ENCODE results near the gene TRIM37.
"Not testable (repeated sequence)": the region's sequence is repeated elsewhere in the genome, so short reads cannot be mapped to it uniquely, and the experiment has no call there.

The TRIM37 gene

DNA sequence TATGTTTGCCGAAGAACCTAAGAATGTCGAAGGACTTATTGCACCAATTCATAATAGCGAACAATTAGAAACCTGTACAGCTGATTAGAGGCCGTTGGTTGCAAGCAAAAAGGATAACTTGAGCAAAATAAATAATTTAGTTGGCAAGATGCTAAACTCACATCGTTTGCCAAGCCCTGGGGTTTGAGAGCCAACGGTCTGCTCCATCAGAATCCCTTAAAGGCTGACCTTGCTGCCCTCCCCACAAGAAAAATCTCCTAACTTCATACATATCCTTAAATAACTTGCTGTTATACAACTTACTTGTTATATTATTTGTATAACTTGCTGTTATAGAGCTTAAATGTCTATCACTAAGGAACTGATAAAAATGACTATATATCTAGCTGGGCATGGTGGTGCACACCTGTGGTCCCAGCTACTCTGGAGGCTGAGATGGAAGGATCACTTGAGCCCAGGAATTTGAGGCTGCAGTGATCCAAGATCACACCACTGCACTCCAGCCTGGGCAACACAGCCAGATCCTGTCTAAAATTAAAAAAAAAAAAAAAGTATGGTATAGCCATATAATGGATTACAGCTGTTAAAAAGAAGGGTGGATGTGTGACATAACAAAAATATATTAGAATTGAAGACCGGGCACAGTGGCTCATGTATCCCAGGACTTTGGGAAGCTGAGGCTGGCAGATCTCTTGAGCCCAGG, 1.9 kb upstream of the TRIM37 start:
- DNase-seq, result no peak

DNA sequence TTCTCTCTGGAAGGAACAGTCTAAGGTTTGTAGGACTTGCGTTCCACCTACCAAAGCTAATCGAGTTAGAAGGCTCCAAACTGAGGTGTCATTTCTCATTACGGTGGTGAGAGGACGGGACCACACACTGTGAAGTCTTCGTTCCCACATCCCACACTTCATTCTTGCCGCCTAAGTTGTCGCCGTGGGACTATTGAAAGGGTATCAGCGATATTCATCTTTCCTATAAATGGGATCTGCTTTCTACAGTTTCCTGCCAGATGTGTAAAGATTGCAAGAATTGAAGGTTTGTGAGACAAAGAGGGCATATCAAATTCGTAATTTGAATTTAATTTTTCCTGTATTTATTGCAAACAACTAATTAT, 608 bp upstream of the TRIM37 start:
- no peak for DNase-seq

DNA sequence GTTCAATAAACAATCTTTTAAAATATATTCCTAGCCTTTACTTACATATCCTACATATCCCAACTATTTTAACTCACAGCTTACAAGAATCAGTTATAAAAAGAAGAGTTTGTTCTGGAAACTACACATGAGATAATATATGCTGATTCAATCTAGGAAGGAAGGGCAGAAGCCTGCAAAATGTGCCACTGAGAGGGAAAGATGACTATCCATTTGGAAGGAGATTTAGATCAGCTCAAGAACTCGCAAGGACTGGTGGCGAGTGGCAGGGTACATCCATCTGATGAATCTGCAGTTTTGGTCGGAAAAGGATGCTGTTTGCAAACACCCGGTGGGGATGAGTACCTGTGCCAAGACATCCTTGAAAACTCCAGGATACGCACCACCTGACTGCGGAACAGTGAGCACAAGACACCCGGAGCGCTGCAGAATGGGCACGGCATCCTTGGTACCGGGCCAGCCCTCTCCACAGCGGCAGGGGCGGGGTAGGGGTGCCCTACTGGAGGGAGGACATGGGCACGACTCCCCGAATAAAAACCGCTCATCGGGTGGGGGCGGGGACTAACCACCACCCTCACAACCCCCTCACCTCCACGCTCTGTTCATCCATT, 723 bp downstream of the TRIM37 start:
- DNase-seq, result peak; percentile 26 to 30

DNA sequence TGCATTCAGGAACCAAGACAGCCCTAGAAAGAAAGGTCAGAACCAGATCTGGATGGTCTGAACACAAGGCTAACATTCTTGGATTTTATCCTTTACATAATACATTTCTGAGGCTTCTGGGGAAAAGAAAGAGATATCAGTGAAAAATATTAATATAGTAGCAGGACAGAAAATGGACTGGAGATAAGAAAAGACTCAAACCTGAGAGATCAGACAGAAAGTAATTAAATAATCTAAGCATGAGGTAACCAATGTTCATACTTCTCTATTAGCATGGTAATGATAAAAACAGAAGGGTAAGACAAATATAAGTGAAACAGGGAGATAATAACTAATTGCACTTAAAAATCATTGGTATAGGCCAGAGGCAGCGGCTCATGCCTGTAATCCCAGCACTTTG, 5.5 kb downstream of the TRIM37 start:
- no peak for DNase-seq

DNA sequence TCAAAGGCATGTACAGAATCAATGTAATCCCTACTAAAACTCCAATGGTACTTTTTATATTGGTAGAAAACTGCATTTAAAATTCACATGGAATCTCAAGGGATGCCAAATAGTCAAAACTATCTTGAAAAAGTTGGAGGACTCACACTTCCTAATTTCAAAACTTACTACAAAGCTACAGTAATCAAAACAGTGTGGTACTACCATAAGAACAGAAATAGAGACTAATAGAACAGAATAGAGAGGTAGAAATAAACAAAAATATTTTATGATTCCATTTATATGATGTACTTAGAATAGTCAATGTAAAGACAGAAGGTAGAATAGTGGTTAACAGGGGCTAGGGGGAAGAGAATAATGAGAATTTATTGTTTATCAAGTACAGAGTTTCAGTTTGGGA, 8.8 kb downstream of the TRIM37 start:
- no peak for DNase-seq

DNA sequence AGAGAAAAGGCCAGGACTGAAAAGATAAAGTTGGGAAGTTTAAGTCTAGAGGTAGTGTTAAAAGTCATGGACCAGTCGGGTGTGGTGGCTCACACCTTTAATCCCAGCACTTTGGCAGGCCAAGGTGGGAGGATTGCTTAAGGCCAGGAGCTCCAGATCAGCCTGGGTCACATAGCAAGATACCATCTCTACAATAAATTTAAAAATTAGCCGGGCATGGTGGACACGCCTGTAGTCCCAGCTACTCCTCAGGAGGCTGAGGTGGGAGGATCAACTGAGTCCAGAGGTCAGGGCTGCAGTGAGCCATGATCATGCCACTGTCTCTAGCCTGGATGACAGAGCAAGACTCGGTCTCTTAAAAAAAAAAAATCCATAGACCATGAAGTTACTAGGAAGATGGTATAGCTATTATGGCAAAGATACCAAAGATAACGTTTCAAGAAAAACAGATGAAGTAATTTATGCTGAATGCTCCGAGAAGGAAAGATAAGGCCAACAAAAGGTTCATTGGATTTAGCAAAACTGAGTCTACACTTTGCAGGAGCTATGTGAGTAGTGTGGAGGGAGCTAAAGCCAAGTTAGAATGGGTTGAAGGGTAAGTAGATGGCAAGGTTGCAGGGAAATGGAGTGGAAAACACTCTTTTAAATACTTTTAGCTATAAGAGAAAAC, 11.7 kb downstream of the TRIM37 start:
- no peak for DNase-seq

DNA sequence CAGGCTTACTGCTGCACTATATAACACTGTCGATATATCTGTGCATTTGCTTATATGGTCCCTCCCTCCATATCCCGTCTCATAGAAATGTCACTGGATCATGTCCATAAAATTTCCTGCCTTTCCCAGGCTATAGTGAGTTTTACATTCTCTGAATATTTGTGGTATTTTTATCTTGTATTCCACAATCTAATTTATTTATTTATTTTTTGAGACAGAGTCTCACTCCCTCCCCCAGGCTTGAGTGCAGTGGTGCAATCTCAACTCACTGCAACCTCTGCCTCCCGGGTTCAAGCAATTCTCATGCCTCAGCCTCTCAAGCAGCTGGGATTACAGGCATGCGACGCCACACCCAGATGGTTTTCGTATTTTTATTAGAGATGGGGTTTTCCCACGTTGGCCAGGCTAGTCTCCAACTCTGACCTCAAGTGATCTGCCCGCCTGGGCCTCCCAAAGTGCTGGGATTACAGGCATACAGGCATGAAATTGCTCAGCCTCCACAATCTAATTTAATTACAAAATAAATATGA, 12.9 kb downstream of the TRIM37 start:
- DNase-seq, result no peak

DNA sequence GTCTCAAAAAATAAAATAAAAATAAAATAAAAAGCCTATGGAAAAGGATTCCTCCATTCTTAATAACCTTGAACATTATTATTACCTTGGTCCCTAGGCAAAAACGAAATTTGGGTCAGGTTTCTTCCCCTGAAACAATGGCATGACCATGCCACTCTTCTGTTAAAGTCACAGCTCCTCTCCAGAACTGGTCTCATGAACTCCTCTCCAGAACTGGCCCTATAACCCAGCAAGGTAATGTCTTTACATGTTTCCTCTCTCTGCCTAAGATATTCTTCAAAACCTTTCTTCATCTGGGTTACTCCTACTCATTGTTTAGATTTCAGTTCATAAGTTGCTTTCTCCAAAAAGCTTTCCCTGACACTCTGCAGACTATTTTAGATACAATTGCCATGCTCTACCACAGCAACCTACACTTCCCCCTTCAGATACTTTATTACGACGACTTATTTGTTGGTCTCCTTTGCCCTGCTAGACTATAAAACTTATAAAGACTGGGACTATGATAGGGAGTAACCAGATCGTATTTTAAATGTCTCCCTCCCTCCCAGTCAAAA, 13.5 kb downstream of the TRIM37 start:
- no peak for DNase-seq

DNA sequence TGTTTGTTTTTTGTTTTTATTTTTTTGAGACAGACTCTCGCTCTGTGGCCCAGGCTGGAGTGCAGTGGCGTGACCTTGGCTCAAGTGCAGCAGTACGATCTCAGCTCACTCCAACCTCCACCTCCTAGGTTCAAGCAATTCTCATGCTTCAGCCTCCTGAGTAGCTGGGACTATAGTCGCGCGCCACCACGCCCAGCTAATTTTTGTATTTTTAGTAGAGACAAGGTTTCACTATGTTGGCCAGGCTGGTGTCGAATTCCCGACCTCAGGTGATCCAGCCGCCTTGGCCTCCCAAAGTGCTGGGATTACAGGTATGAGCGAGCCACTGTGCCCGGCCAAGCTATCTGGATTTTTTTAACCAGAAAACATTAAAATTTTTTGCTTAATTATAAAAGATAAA, 16.1 kb downstream of the TRIM37 start:
- DNase-seq, result not testable (repeated sequence)

DNA sequence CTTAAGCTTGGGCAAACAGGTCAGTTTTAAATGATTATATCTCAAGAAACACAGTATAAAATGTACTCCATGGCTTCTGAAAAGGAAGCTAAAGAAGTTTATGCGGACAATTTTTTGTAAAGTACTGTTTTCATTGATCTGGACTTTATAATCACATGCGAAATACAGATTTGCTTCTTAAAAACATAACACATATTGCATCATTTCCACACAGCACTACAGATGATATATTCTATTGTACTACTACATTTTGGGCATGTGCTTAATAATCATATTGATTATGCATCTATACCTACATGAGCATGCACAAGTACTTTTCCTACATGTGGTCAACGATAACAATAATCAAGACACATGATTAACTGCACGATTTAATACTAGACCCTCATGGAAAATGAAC, 22.5 kb downstream of the TRIM37 start:
- no peak for DNase-seq

DNA sequence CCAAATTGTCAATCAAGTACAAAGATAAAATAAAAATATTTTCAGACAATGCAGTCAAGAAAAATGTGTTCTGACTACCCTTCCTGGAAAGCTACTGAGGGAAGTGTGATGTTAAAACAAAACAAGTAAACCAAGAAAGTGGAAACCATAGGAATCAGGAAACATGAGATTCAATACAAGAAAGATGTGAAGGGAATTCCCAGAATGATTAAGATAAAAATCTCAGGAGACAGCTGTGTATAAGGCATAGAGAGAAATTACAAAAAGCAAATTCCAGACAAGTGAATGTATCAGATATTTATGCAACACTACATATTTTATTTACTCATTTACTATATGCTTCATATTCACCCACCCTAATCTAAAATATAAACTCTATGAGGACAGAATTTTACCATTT, 32.2 kb downstream of the TRIM37 start:
- DNase-seq, result no peak

DNA sequence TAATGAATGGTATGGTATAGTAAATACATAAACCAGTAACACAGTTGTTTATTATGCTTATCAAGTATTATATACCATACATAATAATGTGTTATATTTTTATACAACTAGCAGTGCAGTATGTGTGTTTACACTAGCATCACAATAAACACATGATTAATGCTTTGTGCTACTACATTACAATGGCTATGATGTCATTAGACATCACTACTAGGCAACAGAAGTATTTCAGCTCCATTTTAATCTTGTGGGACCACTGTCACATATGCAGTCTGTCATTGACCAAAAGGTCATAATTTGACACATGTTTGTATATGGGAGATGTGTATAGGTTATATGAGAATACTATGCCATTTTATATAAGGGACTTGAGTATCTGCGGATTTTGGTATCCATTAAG, 32.7 kb downstream of the TRIM37 start:
- no peak for DNase-seq

DNA sequence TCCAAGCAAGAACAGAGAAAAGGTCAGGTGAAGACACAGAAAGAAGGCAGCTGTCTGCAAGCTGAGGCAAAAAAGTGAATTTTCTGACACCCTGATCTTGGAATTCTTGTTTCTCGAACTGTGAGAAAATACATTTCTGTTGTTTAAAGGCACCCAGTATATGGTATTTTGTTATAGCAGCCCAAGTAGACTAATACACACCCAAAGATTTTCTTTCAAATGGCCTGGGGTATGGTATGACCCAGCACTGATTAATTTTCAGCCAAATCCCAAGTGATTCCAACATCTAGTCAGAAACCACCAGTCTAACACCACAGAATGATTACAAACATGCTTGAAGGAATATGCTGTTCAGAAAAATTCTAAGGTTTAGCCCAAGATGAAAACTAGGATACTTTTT, 36.8 kb downstream of the TRIM37 start:
- no peak for DNase-seq

DNA sequence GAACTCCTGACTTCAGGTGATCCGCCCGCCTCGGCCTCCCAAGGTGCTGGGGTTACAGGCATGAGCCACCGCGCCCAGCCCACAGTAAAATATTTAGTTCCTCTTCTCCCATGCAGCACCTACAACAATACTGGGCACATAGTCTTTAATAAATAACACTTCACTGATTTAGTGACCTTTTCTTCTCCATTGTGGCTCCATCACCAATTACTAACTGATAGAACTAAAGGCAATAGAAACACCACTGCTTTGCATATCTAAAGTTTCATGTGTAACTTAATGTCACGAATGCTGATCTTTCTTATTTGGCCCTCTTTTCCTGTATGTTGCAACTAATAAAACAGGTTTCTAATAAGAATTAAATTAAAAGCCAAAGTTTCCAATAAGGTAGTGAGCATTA, 38.9 kb downstream of the TRIM37 start:
- DNase-seq, result no peak

DNA sequence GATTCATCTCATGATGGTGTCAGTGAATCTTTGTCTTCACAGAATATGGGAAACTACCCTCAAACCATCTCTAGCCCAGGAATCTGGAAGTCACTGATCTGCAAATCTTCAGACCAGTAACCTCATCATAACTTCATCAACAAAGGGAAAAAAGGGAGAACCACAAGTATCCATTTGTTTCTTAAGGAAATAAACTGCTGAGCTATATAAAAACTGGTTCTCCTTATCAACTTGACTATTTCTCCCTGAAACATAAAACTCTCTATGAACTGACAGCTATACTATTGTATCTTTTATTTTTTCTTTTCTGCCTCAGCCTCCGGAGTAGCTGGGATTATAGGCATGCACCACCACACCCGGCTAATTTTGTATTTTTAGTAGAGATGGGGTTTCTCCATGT, 39.3 kb downstream of the TRIM37 start:
- no peak for DNase-seq

DNA sequence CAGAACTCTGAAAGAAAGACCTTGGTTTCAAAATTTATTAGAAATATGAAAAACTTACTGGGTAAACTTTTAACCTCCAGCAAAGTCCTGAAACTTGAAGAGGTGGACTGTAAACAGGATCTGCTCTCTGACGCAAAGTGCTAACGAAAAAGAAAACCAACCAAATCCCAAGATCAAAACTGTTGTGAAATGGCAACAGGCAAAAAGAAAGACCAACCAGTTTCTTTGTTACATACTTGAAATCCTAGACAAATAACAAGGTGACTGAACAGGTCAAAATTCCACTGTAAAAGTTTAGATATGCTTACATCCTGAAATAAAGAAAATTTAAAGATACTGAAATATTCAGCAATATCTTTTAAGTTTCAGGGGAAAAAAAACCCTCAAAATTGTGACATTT, 44.2 kb downstream of the TRIM37 start:
- no peak for DNase-seq

DNA sequence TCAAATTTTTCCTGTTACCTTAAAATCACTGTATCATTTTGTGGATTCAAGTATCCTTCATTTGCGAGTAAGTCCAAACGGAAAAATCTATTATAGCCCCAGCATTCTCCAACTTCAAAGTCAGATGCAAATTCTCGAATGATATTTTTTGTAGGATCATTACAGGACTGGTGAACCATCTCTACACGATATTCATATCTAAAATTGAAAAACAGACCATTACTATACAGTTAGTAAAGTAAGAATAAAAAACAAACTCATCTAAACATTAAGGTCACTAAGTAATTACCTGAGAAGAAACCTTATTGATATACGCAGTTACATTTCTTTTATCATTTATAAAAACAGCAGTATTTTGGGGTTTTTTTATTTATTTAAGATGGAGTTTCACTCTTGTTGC, 49.8 kb downstream of the TRIM37 start:
- no peak for DNase-seq

DNA sequence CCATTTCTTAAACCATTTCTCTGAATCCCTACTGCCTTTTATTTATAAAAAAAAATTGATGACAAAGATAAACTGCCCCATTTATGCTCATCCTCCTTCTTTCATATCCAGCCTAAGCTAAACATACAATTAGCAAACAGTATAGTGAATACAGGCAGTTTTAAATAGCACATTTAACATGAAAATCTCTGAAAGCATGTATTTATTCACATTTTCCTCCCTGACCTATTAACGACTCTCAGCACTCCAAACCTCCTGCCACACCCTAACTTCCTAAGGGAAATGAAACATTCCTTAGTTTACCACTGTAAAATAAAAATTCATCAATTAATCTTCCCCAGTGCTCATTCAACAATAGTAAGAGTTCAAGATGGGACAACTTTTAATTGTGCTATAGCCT, 56.9 kb downstream of the TRIM37 start:
- no peak for DNase-seq

DNA sequence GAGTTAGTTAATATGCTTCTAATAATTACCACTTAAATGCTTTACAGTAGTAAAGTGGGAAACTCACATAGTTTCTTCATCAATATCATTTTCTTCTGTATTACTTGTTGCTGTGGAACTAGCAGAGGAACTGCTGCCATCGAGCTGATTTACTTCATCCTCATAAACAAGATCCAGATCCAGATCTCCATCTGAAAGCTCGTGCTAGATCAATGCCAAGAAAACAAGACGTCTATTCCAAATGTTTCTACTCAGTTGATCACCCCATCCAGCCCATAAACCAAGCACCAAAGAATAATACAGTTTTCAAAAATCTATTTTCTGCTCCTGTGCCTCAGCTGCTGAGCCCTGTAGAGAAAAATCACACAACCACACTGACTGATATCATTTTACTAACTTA, 59.1 kb downstream of the TRIM37 start:
- DNase-seq, result no peak

DNA sequence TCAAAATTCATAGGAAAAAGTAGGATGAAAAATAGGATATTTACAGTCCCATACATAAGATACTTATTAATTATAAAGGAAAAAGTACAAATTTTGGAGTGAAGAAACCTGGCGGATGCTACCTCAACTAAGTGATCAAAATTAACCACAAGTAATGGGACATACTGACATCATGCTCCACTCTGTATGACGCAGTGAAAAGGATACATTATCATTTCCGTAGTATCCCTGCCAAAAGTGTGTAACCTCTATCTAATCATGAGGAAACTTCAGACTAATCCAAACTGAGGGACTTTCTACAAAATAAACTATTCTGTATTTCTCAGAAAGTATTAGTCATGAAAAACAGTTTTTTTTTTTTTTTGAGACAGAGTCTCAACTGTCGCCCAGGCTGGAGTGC, 60.5 kb downstream of the TRIM37 start:
- no peak for DNase-seq

DNA sequence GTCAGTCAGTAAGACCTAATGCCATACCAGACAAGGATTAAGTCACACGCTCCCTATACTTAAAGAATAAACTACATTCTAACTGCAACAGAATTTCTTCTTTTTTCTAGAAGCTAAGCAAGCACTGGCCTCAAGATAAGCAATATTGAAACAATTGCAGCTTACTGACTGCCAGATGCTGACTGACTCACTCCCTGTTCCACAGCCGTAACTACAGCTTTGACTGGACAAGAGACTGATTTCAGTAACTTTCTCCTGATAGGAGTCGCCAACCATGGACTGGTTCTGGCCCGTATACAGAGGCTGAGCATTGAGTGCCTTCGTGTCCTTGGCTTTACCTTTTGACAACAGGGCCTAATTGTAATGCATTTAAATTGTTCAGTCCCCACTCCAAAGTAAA, 67.9 kb downstream of the TRIM37 start:
- no peak for DNase-seq

DNA sequence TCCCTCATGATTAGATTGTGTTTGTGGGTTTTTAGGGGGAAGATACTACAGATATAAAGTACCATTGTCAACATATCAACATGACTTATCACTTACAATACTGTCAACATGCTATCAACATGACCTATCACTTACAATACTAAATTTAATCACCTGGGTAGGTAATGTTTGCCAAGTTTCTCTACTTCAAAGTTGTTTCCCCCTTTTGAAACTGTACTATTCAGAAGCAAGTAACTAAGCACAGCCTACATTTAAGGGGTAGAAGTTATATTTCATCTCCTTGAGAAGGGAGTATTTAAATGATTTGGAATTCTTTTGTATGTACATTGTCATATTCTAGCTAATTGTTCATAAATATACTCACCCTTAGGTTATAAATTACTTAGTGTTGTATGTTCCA, 68.7 kb downstream of the TRIM37 start:
- DNase-seq, result no peak

DNA sequence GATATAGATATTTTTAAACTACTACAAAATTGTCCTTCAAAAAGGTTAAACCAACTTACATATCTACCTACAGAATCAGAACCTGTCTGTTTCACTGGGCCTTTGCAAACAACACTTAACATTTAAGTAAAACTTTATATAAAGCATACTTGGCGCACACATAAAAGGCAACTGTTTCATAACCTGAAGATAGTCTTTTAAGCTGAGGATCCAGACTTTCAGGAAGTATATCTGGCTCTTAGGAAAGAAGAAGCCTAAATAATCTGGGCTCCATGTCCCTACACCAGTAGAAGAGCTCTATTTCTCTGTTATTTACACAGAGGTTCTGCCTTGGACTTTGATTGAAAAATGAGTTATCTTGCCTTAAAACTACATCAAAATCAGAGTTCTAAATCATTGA, 75.9 kb downstream of the TRIM37 start:
- DNase-seq, result no peak

DNA sequence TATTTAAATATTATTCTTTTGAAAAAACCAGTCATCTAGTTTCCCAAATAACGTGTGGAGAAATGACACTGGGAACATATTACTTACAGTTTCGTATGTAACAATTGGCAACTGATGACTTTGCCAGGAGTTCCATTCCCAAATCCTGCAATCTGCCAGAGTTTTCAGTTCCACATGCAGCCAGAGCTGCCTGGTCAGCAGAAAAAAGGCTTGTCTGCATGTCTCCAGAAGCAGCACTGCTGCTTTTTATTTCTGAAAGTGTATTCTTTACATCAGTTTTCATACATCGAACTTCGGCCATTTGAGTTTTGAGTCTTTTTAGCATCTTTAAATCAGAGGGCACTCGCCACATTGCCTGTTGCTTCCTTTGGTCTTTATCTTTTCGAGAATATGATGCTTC, 78.4 kb downstream of the TRIM37 start:
- no peak for DNase-seq
